Bronchial epithelial cell (primary cell): Measurements from ENCODE around the gene ZBED3. TPM values are rescaled to one million over a fixed set of nuclear protein-coding genes. Genes with fewer than 3 reads are reported as not detected.

Experiments
- DNase-seq: peaks from one replicate; pipeline ENCODE4 v3.0.0-alpha.2; 2010; ENCODE audit warnings: low read depth
- FAIRE-seq: peaks from 2 replicates; lab custom pipeline; 2011; peaks lifted over from hg19 to GRCh38; lab: Jason Lieb, UNC
- H3K27me3 ChIP-seq: 2 replicates; pipeline ENCODE4 v1.5.1; 2011; ENCODE audit warnings: low read length; ENCODE audit not compliant: control insufficient read depth, insufficient read depth
- H3K36me3 ChIP-seq: 2 replicates; pipeline ENCODE4 v1.5.1; 2011; ENCODE audit warnings: low read length; ENCODE audit not compliant: control insufficient read depth, insufficient read depth
- H3K4me3 ChIP-seq: 2 replicates; pipeline ENCODE4 v1.5.1; 2011; ENCODE audit warnings: mild to moderate bottlenecking, low read depth, low read length, control low read depth
- total RNA-seq: library from RNA; depleted of rRNA; stranded (reverse); fragments of >200 nt; gene quantifications from 2 replicates; pipeline ENCODE4 v1.2.1, GENCODE V29; 2014
- TF ChIP-seq, protein P1 (sequence below): IDR thresholded peaks from 2 replicates; pipeline ENCODE4 v1.5.1; 2011; ENCODE audit warnings: mild to moderate bottlenecking, moderate library complexity, low read length, control low read depth, inconsistent platforms; ENCODE audit not compliant: insufficient read depth, severe bottlenecking

The ZBED3 gene
- total RNA-seq, 1 donor from 2014 or later: 0.53 TPM

DNA sequence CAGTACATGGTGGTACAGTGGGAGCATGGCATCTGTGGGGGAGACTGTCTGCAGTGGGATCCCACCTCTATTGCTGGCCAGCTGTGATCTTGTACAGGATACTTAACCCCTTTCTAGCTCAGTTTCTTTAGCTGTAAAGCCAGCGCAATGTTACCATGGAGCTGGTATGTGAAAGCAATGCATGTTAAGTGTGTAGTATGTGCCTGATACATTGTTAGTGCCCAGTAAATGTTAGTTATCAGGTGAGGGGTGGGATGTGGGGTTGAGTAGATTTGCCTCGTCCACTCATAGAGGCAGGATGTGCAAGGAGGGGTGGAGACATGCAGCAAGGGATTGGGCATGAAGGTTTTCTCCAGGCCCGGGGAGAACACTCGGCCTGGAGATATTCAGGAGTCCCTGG, 12.3 kb downstream of the ZBED3 start:
- DNase-seq (no peak), FAIRE-seq (no peak)
- Histone ChIP-seq H3K27me3 (no peaks in the 10 kb centered on the region), H3K36me3 (no peaks in the 10 kb centered on the region), H3K4me3 (no peak overlapping the region)
- TF ChIP-seq, protein P1, sequence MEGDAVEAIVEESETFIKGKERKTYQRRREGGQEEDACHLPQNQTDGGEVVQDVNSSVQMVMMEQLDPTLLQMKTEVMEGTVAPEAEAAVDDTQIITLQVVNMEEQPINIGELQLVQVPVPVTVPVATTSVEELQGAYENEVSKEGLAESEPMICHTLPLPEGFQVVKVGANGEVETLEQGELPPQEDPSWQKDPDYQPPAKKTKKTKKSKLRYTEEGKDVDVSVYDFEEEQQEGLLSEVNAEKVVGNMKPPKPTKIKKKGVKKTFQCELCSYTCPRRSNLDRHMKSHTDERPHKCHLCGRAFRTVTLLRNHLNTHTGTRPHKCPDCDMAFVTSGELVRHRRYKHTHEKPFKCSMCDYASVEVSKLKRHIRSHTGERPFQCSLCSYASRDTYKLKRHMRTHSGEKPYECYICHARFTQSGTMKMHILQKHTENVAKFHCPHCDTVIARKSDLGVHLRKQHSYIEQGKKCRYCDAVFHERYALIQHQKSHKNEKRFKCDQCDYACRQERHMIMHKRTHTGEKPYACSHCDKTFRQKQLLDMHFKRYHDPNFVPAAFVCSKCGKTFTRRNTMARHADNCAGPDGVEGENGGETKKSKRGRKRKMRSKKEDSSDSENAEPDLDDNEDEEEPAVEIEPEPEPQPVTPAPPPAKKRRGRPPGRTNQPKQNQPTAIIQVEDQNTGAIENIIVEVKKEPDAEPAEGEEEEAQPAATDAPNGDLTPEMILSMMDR: no peak

DNA sequence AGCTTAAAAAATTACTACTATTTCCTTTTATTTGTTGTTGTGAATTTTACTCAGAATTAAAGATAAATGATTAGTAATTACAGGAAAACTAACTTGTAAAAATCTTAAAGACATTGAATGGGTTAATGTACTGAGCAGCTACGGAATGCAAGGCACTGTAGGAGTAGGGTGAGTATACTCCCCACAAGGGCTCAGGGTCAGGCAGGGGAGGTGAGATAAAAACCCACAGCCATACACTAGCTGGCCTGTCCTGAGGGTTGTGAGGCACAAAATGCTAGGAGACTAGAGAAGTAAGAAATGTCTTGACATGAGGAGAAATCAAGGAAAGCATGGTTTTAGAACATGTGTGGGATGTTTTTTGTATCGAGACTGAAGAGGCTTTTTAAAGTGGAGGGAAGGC, 13.4 kb downstream of the ZBED3 start:
- H3K27me3 ChIP-seq: no peaks in the 10 kb centered on the region
- TF ChIP-seq, protein P1: no peak
- H3K4me3 ChIP-seq: no peak overlapping the region
- no peaks in the 10 kb centered on the region for H3K36me3 ChIP-seq
- no peak for DNase-seq
- FAIRE-seq: no peak

DNA sequence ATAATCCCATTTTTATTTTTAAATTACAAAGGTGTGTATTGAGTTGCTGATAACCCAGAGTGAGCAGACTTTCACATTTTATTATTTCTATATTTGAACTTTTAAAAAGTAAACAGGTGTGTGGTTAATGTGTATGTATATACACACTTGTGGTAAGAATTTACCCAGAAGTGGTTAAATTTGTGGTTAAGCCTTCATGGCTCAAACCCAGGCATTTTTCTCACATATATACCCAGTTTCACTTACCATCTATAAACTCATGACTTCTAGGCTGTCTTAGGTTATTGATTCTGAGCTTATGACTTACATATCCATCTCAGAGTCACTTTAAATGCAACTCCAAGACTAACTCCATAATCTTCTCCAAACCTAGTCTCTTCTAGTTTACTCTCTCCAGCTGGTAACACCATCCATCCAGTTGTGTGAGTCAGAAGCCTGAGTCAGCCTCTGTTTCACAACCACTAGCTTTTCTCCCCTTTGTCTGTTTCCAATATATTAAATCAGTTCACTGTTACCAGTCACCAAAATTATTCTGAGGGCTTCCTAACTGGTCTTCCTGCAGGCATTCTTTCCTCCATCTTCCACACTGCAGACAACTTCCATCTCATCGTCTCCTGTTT, 20.2 kb downstream of the ZBED3 start:
- TF ChIP-seq, protein P1: no peak
- FAIRE-seq (no peak), DNase-seq (peak; percentile 40)
- H3K27me3 ChIP-seq: no peaks in the 10 kb centered on the region
- no peak overlapping the region for H3K4me3 ChIP-seq
- no peaks in the 10 kb centered on the region for H3K36me3 ChIP-seq

DNA sequence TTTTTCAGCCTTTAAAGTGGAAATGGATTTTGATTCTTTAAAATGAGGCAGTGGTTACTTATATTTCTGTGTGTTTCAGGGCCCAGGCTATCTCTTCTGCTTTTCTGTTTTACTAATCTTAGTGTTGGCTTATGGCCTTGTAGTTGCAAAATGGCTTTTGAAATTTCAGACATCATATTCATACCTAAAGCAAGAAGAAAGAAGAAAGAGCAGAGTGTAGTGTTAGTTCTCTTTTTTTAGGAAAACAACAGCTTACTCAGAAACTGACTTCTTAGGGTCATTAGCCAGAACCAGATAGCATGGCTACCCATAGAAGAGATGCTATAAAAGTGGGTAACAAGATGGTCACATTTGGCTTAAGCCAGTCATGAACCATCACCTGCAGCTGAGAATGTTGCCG, 20.9 kb downstream of the ZBED3 start:
- no peak for DNase-seq
- Histone ChIP-seq H3K4me3 (no peak overlapping the region), H3K36me3 (no peaks in the 10 kb centered on the region), H3K27me3 (no peaks in the 10 kb centered on the region)
- TF ChIP-seq, protein P1: no peak
- FAIRE-seq: no peak

DNA sequence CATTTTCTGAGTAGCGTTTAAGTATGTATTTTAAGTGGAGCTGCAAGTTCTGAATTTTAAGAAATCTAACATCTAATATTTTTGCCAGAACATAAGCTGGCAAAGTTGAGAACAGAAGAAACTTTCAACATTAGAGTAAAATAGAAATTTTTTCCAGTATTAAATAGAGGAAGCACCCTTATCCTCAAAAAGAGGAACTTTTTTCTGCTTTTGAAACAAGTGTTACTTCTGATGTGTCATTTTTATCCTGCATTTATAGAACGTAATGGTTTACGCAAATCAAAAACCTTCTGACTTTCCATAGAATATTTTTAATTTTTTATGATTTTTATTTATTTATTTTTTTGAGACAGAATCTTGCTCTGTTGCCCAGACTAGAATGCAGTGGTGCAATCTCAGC, 21.8 kb downstream of the ZBED3 start:
- Histone ChIP-seq H3K4me3 (no peak overlapping the region), H3K27me3 (no peaks in the 10 kb centered on the region), H3K36me3 (no peaks in the 10 kb centered on the region)
- TF ChIP-seq, protein P1: no peak
- no peak for DNase-seq
- FAIRE-seq: no peak

DNA sequence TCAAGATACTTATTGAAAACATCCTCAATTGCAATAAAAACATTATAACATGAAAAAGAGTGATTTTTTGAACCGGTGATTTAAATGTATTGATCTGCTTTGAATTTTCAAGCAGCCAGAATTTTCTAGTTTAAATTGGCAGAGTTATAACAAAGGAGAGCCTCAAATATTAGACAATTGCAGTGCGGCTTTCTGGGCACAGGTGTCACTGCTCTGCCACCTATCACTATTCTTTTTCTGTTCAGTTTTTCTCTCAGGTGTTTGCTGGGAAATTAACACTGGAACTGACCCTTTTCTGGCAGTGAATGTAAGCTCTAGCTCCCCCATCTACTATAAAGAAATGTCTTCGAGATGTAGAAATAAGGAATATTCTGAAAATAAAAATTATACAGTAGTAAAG, 23.0 kb downstream of the ZBED3 start:
- FAIRE-seq (no peak), DNase-seq (no peak)
- Histone ChIP-seq H3K36me3 (no peaks in the 10 kb centered on the region), H3K4me3 (no peak overlapping the region), H3K27me3 (no peaks in the 10 kb centered on the region)
- TF ChIP-seq, protein P1: peak; percentile 22
